ENCODE results near the gene SCYL2.

GRCh38 chr12:100273782-100274181 lies 6.8 kb downstream of the SCYL2 start:
- TF ChIP-seq CTCF (IDR thresholded peaks at IDR 0.05; ENCODE audit: low read depth, low read length, poor library complexity, severe bottlenecking) (no peak), EZH2phosphoT487 (IDR thresholded peaks at IDR 0.05; ENCODE audit: borderline replicate concordance, low read length) (no peak)

Measured in DOHH2 (cell line).